Breast epithelium (tissue), 3 donors: Measurements from ENCODE around the gene FBLN2.

Experiments used
- POLR2A ChIP-seq: fragments of 450-650 bp; IDR thresholded peaks from one replicate; pipeline ENCODE4 v1.6.1; 2016; ENCODE audit warnings: antibody characterized with exemption, mild to moderate bottlenecking, moderate library complexity
- POLR2AphosphoS5 ChIP-seq, 3 donors: sonication (generic); formaldehyde crosslinking; IDR thresholded peaks; one replicate each; pipeline ENCODE4 v1.6.1; 2017; ENCODE audit warnings: antibody characterized with exemption in 3 of 3
- TF ChIP-seq, protein P1 (sequence below), 3 donors: fragments of 450-650 bp; IDR thresholded peaks; one replicate each; pipeline ENCODE4 v1.5.1; 2016 to 2017; ENCODE audit warnings: antibody characterized with exemption in 3 of 3, mild to moderate bottlenecking in 3 of 3, moderate library complexity in 3 of 3

DNA sequence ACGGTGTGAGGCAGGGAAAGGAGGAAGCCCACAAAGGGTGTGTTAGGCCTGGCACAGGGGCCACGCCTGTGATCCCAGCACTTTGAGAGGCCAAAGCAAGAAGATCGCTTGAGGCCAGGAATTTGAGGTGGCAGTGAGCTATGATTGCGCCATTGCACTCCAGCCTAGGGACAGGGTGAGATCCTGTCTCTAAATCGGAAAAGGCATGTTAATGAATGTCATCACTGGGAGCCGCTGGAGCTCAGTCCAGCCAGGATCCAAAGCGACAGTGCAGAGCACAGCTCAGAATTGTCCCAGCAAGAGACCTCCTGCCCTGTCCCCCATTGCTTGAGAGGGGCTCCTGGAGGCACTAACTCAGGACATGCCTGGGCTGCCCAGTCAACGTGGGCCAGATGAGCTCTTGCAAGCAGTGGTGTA is 15.0 kb upstream of the FBLN2 start:
- TF ChIP-seq, protein P1, sequence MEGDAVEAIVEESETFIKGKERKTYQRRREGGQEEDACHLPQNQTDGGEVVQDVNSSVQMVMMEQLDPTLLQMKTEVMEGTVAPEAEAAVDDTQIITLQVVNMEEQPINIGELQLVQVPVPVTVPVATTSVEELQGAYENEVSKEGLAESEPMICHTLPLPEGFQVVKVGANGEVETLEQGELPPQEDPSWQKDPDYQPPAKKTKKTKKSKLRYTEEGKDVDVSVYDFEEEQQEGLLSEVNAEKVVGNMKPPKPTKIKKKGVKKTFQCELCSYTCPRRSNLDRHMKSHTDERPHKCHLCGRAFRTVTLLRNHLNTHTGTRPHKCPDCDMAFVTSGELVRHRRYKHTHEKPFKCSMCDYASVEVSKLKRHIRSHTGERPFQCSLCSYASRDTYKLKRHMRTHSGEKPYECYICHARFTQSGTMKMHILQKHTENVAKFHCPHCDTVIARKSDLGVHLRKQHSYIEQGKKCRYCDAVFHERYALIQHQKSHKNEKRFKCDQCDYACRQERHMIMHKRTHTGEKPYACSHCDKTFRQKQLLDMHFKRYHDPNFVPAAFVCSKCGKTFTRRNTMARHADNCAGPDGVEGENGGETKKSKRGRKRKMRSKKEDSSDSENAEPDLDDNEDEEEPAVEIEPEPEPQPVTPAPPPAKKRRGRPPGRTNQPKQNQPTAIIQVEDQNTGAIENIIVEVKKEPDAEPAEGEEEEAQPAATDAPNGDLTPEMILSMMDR (IDR thresholded peaks at IDR 0.05), result no peak
- TF ChIP-seq POLR2A (no peak), POLR2AphosphoS5 (IDR thresholded peaks at IDR 0.05) (no peak)
